Endothelial cell of umbilical vein (primary cell): ENCODE data around the gene MRPL58. TPM values are rescaled to one million over a fixed set of nuclear protein-coding genes. Genes with fewer than 3 reads are reported as not detected.

Source experiments
- BruUV-seq: library from RNA; stranded (reverse); fragments of 400-500 nt; replicated peaks from 2 replicates; lab custom pipeline; 2021; lab: Mats Ljungman, UMichigan
- CTCF ChIA-PET: fragments of 300-600, 350-600 bp; sonication (Branson Sonifier 250); formaldehyde crosslinking; loops from one replicate; lab custom pipeline; 2021; ENCODE audit warnings: antibody characterized with exemption, inconsistent platforms; lab: Charles Lee
- POLR2A ChIA-PET: fragments of 300-600, 350-600 bp; sonication (Branson Sonifier 250); formaldehyde crosslinking; loops from one replicate; lab custom pipeline; 2021; ENCODE audit warnings: antibody characterized with exemption, inconsistent platforms; lab: Charles Lee
- DNase-seq: peaks from one replicate; pipeline ENCODE4 v3.0.0-alpha.2; 2011; ENCODE audit warnings: low read depth, low spot score
- FAIRE-seq: peaks from 2 replicates; lab custom pipeline; 2011; peaks lifted over from hg19 to GRCh38; lab: Jason Lieb, UNC
- H2AFZ ChIP-seq: 2 replicates; pipeline ENCODE4 v1.6.0; 2012; ENCODE audit warnings: low read depth, low read length, control low read depth, inconsistent platforms
- H3K27ac ChIP-seq: 2 replicates; pipeline ENCODE4 v1.5.1; 2011; ENCODE audit warnings: low read depth, mild to moderate bottlenecking, control low read depth, low read length, moderate library complexity; ENCODE audit not compliant: insufficient read depth
- H3K27me3 ChIP-seq, 2 experiments: 2 replicates each; pipeline versions ENCODE4 v1.6.0 to v1.6.1; 2011; ENCODE audit warnings: low read length in 2 of 2, mixed read lengths in 1 of 2; ENCODE audit not compliant: control insufficient read depth in 2 of 2, insufficient read depth in 2 of 2
- H3K36me3 ChIP-seq, 2 experiments: 2 replicates in 1 of 2; 3 replicates in 1 of 2; pipeline ENCODE4 v1.5.1; 2011; ENCODE audit warnings: low read length in 2 of 2, mild to moderate bottlenecking in 1 of 2, moderate library complexity in 1 of 2; ENCODE audit not compliant: control insufficient read depth in 2 of 2, insufficient read depth in 2 of 2; ENCODE audit errors: extremely low read depth in 1 of 2
- H3K4me1 ChIP-seq: 3 replicates; pipeline ENCODE4 v1.5.1; 2011; ENCODE audit warnings: mild to moderate bottlenecking, low read length; ENCODE audit not compliant: control insufficient read depth, insufficient read depth; ENCODE audit errors: extremely low read depth
- H3K4me2 ChIP-seq: 2 replicates; pipeline ENCODE4 v1.6.1; 2011; ENCODE audit warnings: low read length, control low read depth, mixed read lengths; ENCODE audit not compliant: insufficient read depth
- H3K4me3 ChIP-seq, 3 experiments: fragments of 200-600 bp in 1 of 3; sonication (generic), shearing (Covaris generic) in 1 of 3; replicated peaks in 1 of 3; 2 replicates each; pipeline ENCODE4 v1.5.1; 2011 to 2016; ENCODE audit warnings: control low read depth in 3 of 3, low read length in 3 of 3, mild to moderate bottlenecking in 2 of 3, inconsistent platforms in 1 of 3, low read depth in 1 of 3, moderate library complexity in 1 of 3; ENCODE audit not compliant: insufficient read depth in 1 of 3
- H3K79me2 ChIP-seq: 2 replicates; pipeline ENCODE4 v1.6.0; 2012; ENCODE audit warnings: low read length, inconsistent platforms; ENCODE audit not compliant: control insufficient read depth, insufficient read depth
- H3K9ac ChIP-seq: replicated peaks from 2 replicates; pipeline ENCODE3; 2011; ENCODE audit warnings: low read length, control low read depth; ENCODE audit not compliant: insufficient read depth; ENCODE audit errors: extremely low read depth
- H3K9me1 ChIP-seq: replicated peaks from 3 replicates; pipeline ENCODE4 v1.6.0; 2011; ENCODE audit warnings: mild to moderate bottlenecking, low read length; ENCODE audit not compliant: control insufficient read depth, insufficient read depth; ENCODE audit errors: extremely low read depth
- H3K9me3 ChIP-seq: replicated peaks from 2 replicates; pipeline ENCODE4 v1.5.1; 2012; ENCODE audit warnings: low read length, inconsistent platforms; ENCODE audit not compliant: control insufficient read depth, insufficient read depth
- H4K20me1 ChIP-seq: replicated peaks from 2 replicates; pipeline ENCODE3; 2011; ENCODE audit warnings: mild to moderate bottlenecking, low read length; ENCODE audit not compliant: control insufficient read depth, insufficient read depth; ENCODE audit errors: extremely low read depth
- CTCF ChIP-seq, 2 donors: IDR thresholded peaks; 1 replicate in 1 of 2; 2 replicates in 1 of 2; pipeline ENCODE4 v1.5.1; 2011; ENCODE audit warnings: low read length in 2 of 2, mild to moderate bottlenecking in 2 of 2, moderate library complexity in 2 of 2, control low read depth in 1 of 2, inconsistent platforms in 1 of 2, low read depth in 1 of 2; ENCODE audit not compliant: insufficient read depth in 1 of 2; ENCODE audit errors: extremely low read depth in 1 of 2
- EZH2 ChIP-seq: IDR thresholded peaks from 2 replicates; pipeline ENCODE4 v1.6.1; 2012; ENCODE audit warnings: borderline replicate concordance, low read depth, mild to moderate bottlenecking, moderate library complexity, low read length, inconsistent platforms; ENCODE audit not compliant: severe bottlenecking
- FOS ChIP-seq: IDR thresholded peaks from 2 replicates; pipeline ENCODE4 v1.6.1; 2011; ENCODE audit warnings: mild to moderate bottlenecking, low read length, moderate library complexity, borderline replicate concordance; ENCODE audit not compliant: insufficient read depth
- GATA2 ChIP-seq: IDR thresholded peaks from 2 replicates; pipeline ENCODE4 v1.7.0; 2011; ENCODE audit warnings: low read depth, mild to moderate bottlenecking, moderate library complexity, mixed read lengths, low read length; ENCODE audit not compliant: insufficient read length, insufficient read depth
- JUN ChIP-seq: IDR thresholded peaks from 2 replicates; pipeline ENCODE4 v1.6.1; 2011; ENCODE audit warnings: borderline replicate concordance, low read depth; ENCODE audit not compliant: insufficient read length, insufficient read depth
- MAX ChIP-seq: IDR thresholded peaks from 2 replicates; pipeline ENCODE4 v1.6.1; 2011; ENCODE audit not compliant: insufficient read depth, insufficient read length
- MYC ChIP-seq: IDR thresholded peaks from one replicate; pipeline ENCODE4 v1.6.1; 2011; ENCODE audit warnings: mild to moderate bottlenecking, low read depth, low read length
- POLR2A ChIP-seq: IDR thresholded peaks from 2 replicates; pipeline ENCODE4 v1.6.1; 2012; ENCODE audit warnings: low read depth, mild to moderate bottlenecking, control low read depth, low read length
- POLR2AphosphoS5 ChIP-seq: IDR thresholded peaks from 2 replicates; pipeline ENCODE4 v1.6.1; 2012; ENCODE audit warnings: low read depth, mild to moderate bottlenecking, control low read depth, low read length, moderate library complexity; ENCODE audit not compliant: insufficient read depth
- dilution Hi-C: fragments of 300-500 bp; cut with MboI; formaldehyde crosslinking; loops from one replicate; pipeline ENCODE4 v1.15.0; 2019; ENCODE audit warnings: low sequenced_read_pairs; ENCODE audit not compliant: extremely low pct_ligation_motif_present
- intact Hi-C: fragments of 100-400 bp; cut with micrococcal nuclease; formaldehyde crosslinking; loops from one replicate; pipeline ENCODE4 v1.10.0; 2022
- polyA plus RNA-seq, 4 experiments: library from polyadenylated mRNA; depleted of rRNA in 3 of 4; stranded (reverse) in 3 of 4; unstranded in 1 of 4; fragments of >200 nt; gene quantifications; 2 replicates each; pipeline versions ENCODE4 v1.2.1 to v1.2.3, GENCODE V29; 2011 to 2012; ENCODE audit warnings: missing spikeins in 1 of 4
- total RNA-seq: library from RNA; stranded (reverse); gene quantifications from 2 replicates; pipeline ENCODE4 v1.2.3, GENCODE V29; 2021

The MRPL58 gene
- total and polyA plus RNA-seq, 2 donors (not counting 3 experiments of a cell fraction or from before 2014, with no cell fraction given): 38.0 to 43.7 TPM

GRCh38 chr17:74979408-74980146 lies 32.9 kb upstream of the MRPL58 start:
- dilution Hi-C loops (no loop called here), intact Hi-C loops (no loop called here)
- no peak overlapping the region for H3K9ac ChIP-seq
- H2AFZ ChIP-seq: no peak overlapping the region
- TF ChIP-seq POLR2AphosphoS5 (no peak), MYC (no peak), CTCF (IDR thresholded peaks at IDR 0.05; ENCODE audit: extremely low read depth in 1 of 2, insufficient read depth in 1 of 2, low read depth in 1 of 2, low read length in 2 of 2) (no peak), GATA2 (no peak), FOS (no peak), EZH2 (no peak), MAX (no peak), JUN (no peak), POLR2A (no peak)
- FAIRE-seq: no peak
- BruUV-seq: no TSS peak
- H4K20me1 ChIP-seq: no peaks in the 10 kb centered on the region
- no peaks in the 10 kb centered on the region for H3K36me3 ChIP-seq
- no peak overlapping the region for H3K4me2 ChIP-seq
- CTCF ChIA-PET: interaction anchor here (0.8 to 1.6 kb wide), 3 partner anchors 16 to 33 kb away, joined by 3 to 7 read pairs (median 6); partner anchors contain the start of gene MRPL58
- no peak overlapping the region for H3K27ac ChIP-seq
- no peaks in the 10 kb centered on the region for H3K9me1 ChIP-seq
- H3K9me3 ChIP-seq: no peaks in the 10 kb centered on the region
- no peaks in the 10 kb centered on the region for H3K79me2 ChIP-seq
- peaks cover 0 to 3% of the 10 kb centered on the region in 2 experiments for H3K27me3 ChIP-seq
- no peak overlapping the region for H3K4me3 ChIP-seq
- DNase-seq: no peak
- POLR2A ChIA-PET: no interaction called here
- peaks cover 11% of the 10 kb centered on the region for H3K4me1 ChIP-seq
